Measurements from ENCODE around the gene ABHD2.

ABHD2 gene

GRCh38 chr15:89142423-89142822, 54.2 kb downstream of the ABHD2 start:
- Histone ChIP-seq H4K20me1 (ENCODE audit: insufficient read depth, low read length) (no peaks in the 10 kb centered on the region), H2AFZ (ENCODE audit: low read depth, low read length) (no peak overlapping the region), H3K4me1 (ENCODE audit: low read length) (peaks cover 6% of the 10 kb centered on the region), H3K4me3 (ENCODE audit: low read length) (no peak overlapping the region), H3K9me3 (ENCODE audit: insufficient read depth, low read length) (no peaks in the 10 kb centered on the region), H3K4me2 (ENCODE audit: low read length) (no peak overlapping the region), H3K27ac (ENCODE audit: low read length) (no peak overlapping the region), H3K79me2 (ENCODE audit: low read length) (no peaks in the 10 kb centered on the region), H3K36me3 (replicated peaks; ENCODE audit: low read depth, low read length) (peaks cover 3% of the 10 kb centered on the region), H3K9ac (ENCODE audit: low read length) (no peak overlapping the region), H3K27me3 (ENCODE audit: low read depth, low read length) (no peaks in the 10 kb centered on the region)
- no peak for TF ChIP-seq CTCF (IDR thresholded peaks at IDR 0.05; ENCODE audit: low read depth, low read length)
- TF ChIP-seq EZH2phosphoT487 (IDR thresholded peaks at IDR 0.05; ENCODE audit: low read depth): no peak

- H3K4me3 ChIP-seq (ENCODE audit: low read length): no peak overlapping the region
- peaks cover 3% of the 10 kb centered on the region for H3K36me3 ChIP-seq (replicated peaks; ENCODE audit: low read depth, low read length)
- H4K20me1 ChIP-seq (ENCODE audit: insufficient read depth, low read length): no peaks in the 10 kb centered on the region
- H3K79me2 ChIP-seq (ENCODE audit: low read length): no peaks in the 10 kb centered on the region
- H3K27ac ChIP-seq (ENCODE audit: low read length): no peak overlapping the region
- no peak overlapping the region for H3K4me2 ChIP-seq (ENCODE audit: low read length)
- H3K9ac ChIP-seq (ENCODE audit: low read length): no peak overlapping the region
- H3K9me3 ChIP-seq (ENCODE audit: insufficient read depth, low read length): no peaks in the 10 kb centered on the region
- peaks cover 6% of the 10 kb centered on the region for H3K4me1 ChIP-seq (ENCODE audit: low read length)
- no peak for TF ChIP-seq EZH2phosphoT487 (IDR thresholded peaks at IDR 0.05; ENCODE audit: low read depth)
- no peak for TF ChIP-seq CTCF (IDR thresholded peaks at IDR 0.05; ENCODE audit: low read depth, low read length)
- H2AFZ ChIP-seq (ENCODE audit: low read depth, low read length): no peak overlapping the region
- H3K27me3 ChIP-seq (ENCODE audit: low read depth, low read length): no peaks in the 10 kb centered on the region
Measured at GRCh38 chr15:89143503-89144162, 55.4 kb downstream of the ABHD2 start.

- Histone ChIP-seq H3K9ac (ENCODE audit: low read length) (no peak overlapping the region), H3K79me2 (ENCODE audit: low read length) (no peaks in the 10 kb centered on the region), H4K20me1 (ENCODE audit: insufficient read depth, low read length) (no peaks in the 10 kb centered on the region), H3K27ac (ENCODE audit: low read length) (no peak overlapping the region), H2AFZ (ENCODE audit: low read depth, low read length) (no peak overlapping the region), H3K4me1 (ENCODE audit: low read length) (peaks cover 6% of the 10 kb centered on the region), H3K9me3 (ENCODE audit: insufficient read depth, low read length) (no peaks in the 10 kb centered on the region), H3K27me3 (ENCODE audit: low read depth, low read length) (no peaks in the 10 kb centered on the region), H3K4me3 (ENCODE audit: low read length) (no peak overlapping the region), H3K36me3 (replicated peaks; ENCODE audit: low read depth, low read length) (peaks cover 3% of the 10 kb centered on the region), H3K4me2 (ENCODE audit: low read length) (no peak overlapping the region)
- TF ChIP-seq CTCF (IDR thresholded peaks at IDR 0.05; ENCODE audit: low read depth, low read length): no peak
- no peak for TF ChIP-seq EZH2phosphoT487 (IDR thresholded peaks at IDR 0.05; ENCODE audit: low read depth)
Measured at GRCh38 chr15:89144491-89144890, 56.2 kb downstream of the ABHD2 start.

GRCh38 chr15:89146366-89146765, 58.1 kb downstream of the ABHD2 start:
- TF ChIP-seq CTCF (IDR thresholded peaks at IDR 0.05; ENCODE audit: low read depth, low read length) (no peak), EZH2phosphoT487 (IDR thresholded peaks at IDR 0.05; ENCODE audit: low read depth) (no peak)
- Histone ChIP-seq H3K36me3 (replicated peaks; ENCODE audit: low read depth, low read length) (peaks cover 3% of the 10 kb centered on the region), H3K79me2 (ENCODE audit: low read length) (no peaks in the 10 kb centered on the region)

More at GRCh38 chr15:89146366-89146765, 58.1 kb downstream of the ABHD2 start:
- Histone ChIP-seq H3K27me3 (ENCODE audit: low read depth, low read length) (no peaks in the 10 kb centered on the region), H3K27ac (ENCODE audit: low read length) (no peak overlapping the region), H2AFZ (ENCODE audit: low read depth, low read length) (no peak overlapping the region), H4K20me1 (ENCODE audit: insufficient read depth, low read length) (peaks cover 4% of the 10 kb centered on the region), H3K9ac (ENCODE audit: low read length) (no peak overlapping the region), H3K4me1 (ENCODE audit: low read length) (peaks cover 11% of the 10 kb centered on the region), H3K4me2 (ENCODE audit: low read length) (no peak overlapping the region), H3K9me3 (ENCODE audit: insufficient read depth, low read length) (no peaks in the 10 kb centered on the region), H3K4me3 (ENCODE audit: low read length) (no peak overlapping the region)

All from OCI-LY3 (cell line).